Right lobe of liver (tissue), 6 donors: Measurements from ENCODE around the gene ADIG. TPM values are rescaled to one million over a fixed set of nuclear protein-coding genes. Genes with fewer than 3 reads are reported as not detected.

ENCODE experiments used
- ATAC-seq, 4 donors: fragments of 200-7000 bp; cut with Tn5 transposase; one replicate each; pipeline ENCODE4 v1.9.1; 2020; ENCODE audit warnings: mild to moderate bottlenecking in 4 of 4, moderate library complexity in 4 of 4
- DNase-seq, 3 donors: peaks; one replicate each; pipeline ENCODE4 v3.0.0-alpha.2; 2020
- H3K27ac ChIP-seq, 3 donors: fragments of 200-600 bp; one replicate each; pipeline ENCODE4 v1.8.0; 2022
- H3K27me3 ChIP-seq, 2 donors: fragments of 200-600 bp; one replicate each; pipeline ENCODE4 v1.8.0; 2022
- H3K36me3 ChIP-seq, 4 donors: fragments of 200-600 bp; sonication (generic) in 1 of 4; one replicate each; pipeline versions ENCODE4 v1.5.1 to v1.8.0; 2017 to 2022; ENCODE audit warnings: control low read depth in 1 of 4
- H3K4me1 ChIP-seq, 4 donors: fragments of 200-600 bp; sonication (generic) in 1 of 4; one replicate each; pipeline versions ENCODE4 v1.5.1 to v1.8.0; 2017 to 2022; ENCODE audit warnings: control low read depth in 1 of 4
- H3K4me3 ChIP-seq, 3 donors: fragments of 200-600 bp; one replicate each; pipeline ENCODE4 v1.8.0; 2022
- H3K9me3 ChIP-seq, 4 donors: fragments of 200-600 bp; sonication (generic) in 1 of 4; one replicate each; pipeline versions ENCODE4 v1.5.1 to v1.8.0; 2017 to 2022; ENCODE audit warnings: control low read depth in 1 of 4
- CTCF ChIP-seq, 4 donors: fragments of 200-600 bp in 3 of 4; fragments of 450-650 bp in 1 of 4; IDR thresholded peaks; one replicate each; pipeline versions ENCODE4 v1.5.1 to v1.8.0; 2016 to 2022; ENCODE audit warnings: antibody characterized with exemption in 4 of 4, mild to moderate bottlenecking in 2 of 4
- POLR2A ChIP-seq: fragments of 450-650 bp; IDR thresholded peaks from one replicate; pipeline ENCODE4 v1.6.1; 2017; ENCODE audit warnings: antibody characterized with exemption, mild to moderate bottlenecking
- WGBS: methylation state at CpG from one replicate; pipeline ENCODE4 v1.1.6; 2018; ENCODE audit warnings: low coverage, low lambda C conversion rate; ENCODE audit not compliant: insufficient coverage; ENCODE audit errors: missing lambda C conversion rate; 5-methylcytosine and 5-hydroxymethylcytosine counted together
- intact Hi-C, 2 donors: fragments of 100-400 bp; cut with DNase I; formaldehyde crosslinking; loops; one replicate each; pipeline versions ENCODE4 v1.11.2 to v1.14.1; 2022
- total RNA-seq, 6 experiments: library from RNA; depleted of rRNA in 2 of 6; stranded (reverse); fragments of >200 nt in 2 of 6; fragmentation: NEBNext Ultra II Directional in 3 of 6; extraction: Animal tissue kit (Norgen Biotek cat#: 25700) in 3 of 6; gene quantifications; one replicate each; pipeline versions ENCODE4 v1.1.0 to v1.2.4, GENCODE V29; 2016 to 2023
- donor health status: DM: no; HTN: yes; CAD: no.
- donor health status: DM: no; HTN: no; CAD: no.
- donor health status: DM: no; HTN: no; CAD: no.
- donor health status: DM: no; HTN: yes; CAD: no.
- donor health status: DM: no; HTN: yes; CAD: no.

The ADIG gene
- total RNA-seq, 6 experiments from 2014 or later = not detected

- Histone ChIP-seq H3K27ac (no peak overlapping the region), H3K9me3 (no peaks in the 10 kb centered on the region), H3K27me3 (no peaks in the 10 kb centered on the region), H3K36me3 (no peaks in the 10 kb centered on the region), H3K4me1 (no peaks in the 10 kb centered on the region), H3K4me3 (no peak overlapping the region)
- no peak for ATAC-seq
- no peak for DNase-seq
- no peak for TF ChIP-seq CTCF (IDR thresholded peaks at IDR 0.05)
- no peak for TF ChIP-seq POLR2A
- WGBS = 20% methylated on average over 2 of the region's 10 CpGs
- intact Hi-C loops = no loop called here
Measured at GRCh38 chr20:38626921-38627659, 46.1 kb downstream of the ADIG start.

- intact Hi-C loops = no loop called here
- WGBS = 60% methylated on average over 3 of the region's 9 CpGs
- Histone ChIP-seq H3K27me3 (no peaks in the 10 kb centered on the region), H3K36me3 (no peaks in the 10 kb centered on the region), H3K27ac (no peak overlapping the region), H3K9me3 (no peaks in the 10 kb centered on the region), H3K4me1 (no peaks in the 10 kb centered on the region), H3K4me3 (no peak overlapping the region)
- TF ChIP-seq POLR2A (no peak), CTCF (IDR thresholded peaks at IDR 0.05) (no peak)
- DNase-seq (no peak), ATAC-seq (no peak)
Measured at GRCh38 chr20:38628580-38629470, 47.8 kb downstream of the ADIG start.

- intact Hi-C loops = no loop called here
- H3K4me1 ChIP-seq = no peaks in the 10 kb centered on the region
- WGBS = 68% methylated on average over 1 of the region's 1 CpG
- H3K36me3 ChIP-seq = no peaks in the 10 kb centered on the region
- ATAC-seq (no peak), DNase-seq (no peak)
- no peaks in the 10 kb centered on the region for H3K9me3 ChIP-seq
- H3K4me3 ChIP-seq = no peak overlapping the region
- H3K27me3 ChIP-seq = no peaks in the 10 kb centered on the region
- no peak for TF ChIP-seq CTCF (IDR thresholded peaks at IDR 0.05)
- no peak for TF ChIP-seq POLR2A
- no peak overlapping the region for H3K27ac ChIP-seq
Measured at GRCh38 chr20:38629979-38630378, 49.0 kb downstream of the ADIG start.

- TF ChIP-seq CTCF (IDR thresholded peaks at IDR 0.05) (no peak), POLR2A (no peak)
- H3K4me1 ChIP-seq = no peaks in the 10 kb centered on the region
- H3K9me3 ChIP-seq = no peaks in the 10 kb centered on the region
- H3K4me3 ChIP-seq = no peak overlapping the region
- no peak overlapping the region for H3K27ac ChIP-seq
- no peaks in the 10 kb centered on the region for H3K27me3 ChIP-seq
- WGBS = 65% methylated on average over 6 of the region's 6 CpGs
- ATAC-seq (no peak), DNase-seq (no peak)
- no peaks in the 10 kb centered on the region for H3K36me3 ChIP-seq
- intact Hi-C loops = no loop called here
Measured at GRCh38 chr20:38630727-38631126, 49.7 kb downstream of the ADIG start.
